HG03558 (cell line): ENCODE measurements around the gene MUC4.
"Not testable (repeated sequence)": the region's sequence is repeated elsewhere in the genome, so short reads cannot be mapped to it uniquely, and the experiment has no call there.

Experiments
- ATAC-seq: cut with Tn5 transposase; IDR thresholded peaks from one replicate; pipeline ENCODE4 v1.9.1; 2021; ENCODE audit warnings: moderate number of reproducible peaks; ENCODE audit not compliant: unreplicated experiment; ENCODE audit errors: extremely low read depth

MUC4 gene

GRCh38 chr3:195813916-195814640 is 2.3 kb upstream of the MUC4 start:
- no peak for ATAC-seq

DNA sequence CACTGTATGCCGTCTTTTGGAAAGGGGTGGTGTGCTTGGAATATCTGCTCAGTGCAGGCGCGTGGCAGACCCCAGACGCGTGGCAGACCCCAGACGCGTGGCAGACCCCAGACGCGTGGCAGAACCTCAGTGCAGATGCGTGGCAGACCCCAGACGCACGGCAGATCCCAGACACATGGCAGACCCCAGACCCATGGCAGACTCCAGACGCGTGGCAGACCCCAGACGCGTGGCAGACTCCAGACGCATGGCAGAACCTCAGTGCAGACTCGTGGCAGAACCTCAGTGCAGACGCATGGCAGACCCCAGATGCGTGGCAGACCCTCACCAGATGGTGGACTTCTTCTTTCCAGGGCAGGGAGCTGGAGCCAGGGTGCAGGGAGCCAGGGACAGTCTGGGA is 637 bp upstream of the MUC4 start:
- no peak for ATAC-seq

GRCh38 chr3:195810455-195810845 is 1.3 kb downstream of the MUC4 start:
- no peak for ATAC-seq

GRCh38 chr3:195809796-195810454 is 1.8 kb downstream of the MUC4 start:
- ATAC-seq: no peak

GRCh38 chr3:195809291-195809785 is 2.4 kb downstream of the MUC4 start:
- ATAC-seq: no peak

- ATAC-seq: no peak
These were observed 2.9 kb downstream of the MUC4 start for GRCh38 chr3:195808741-195809290.

GRCh38 chr3:195807681-195808121 is 4.0 kb downstream of the MUC4 start:
- ATAC-seq: no peak

DNA sequence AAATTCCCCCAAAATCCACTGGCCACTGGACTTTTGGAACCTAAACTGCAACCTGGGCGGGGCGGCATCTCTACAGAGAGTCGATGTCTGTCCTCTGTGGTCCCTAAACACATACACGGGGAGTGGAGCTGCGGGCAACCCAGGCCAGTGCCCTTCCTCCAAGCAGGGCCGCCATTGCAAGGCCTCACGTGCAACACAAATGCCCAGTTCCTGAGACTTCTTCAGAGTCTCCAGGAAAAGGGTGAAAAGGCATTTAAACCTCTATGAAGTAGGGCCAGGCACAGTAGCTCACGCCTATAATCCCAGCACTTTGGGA is 4.9 kb downstream of the MUC4 start:
- no peak for ATAC-seq

GRCh38 chr3:195806211-195806915 is 5.4 kb downstream of the MUC4 start:
- ATAC-seq: no peak

DNA sequence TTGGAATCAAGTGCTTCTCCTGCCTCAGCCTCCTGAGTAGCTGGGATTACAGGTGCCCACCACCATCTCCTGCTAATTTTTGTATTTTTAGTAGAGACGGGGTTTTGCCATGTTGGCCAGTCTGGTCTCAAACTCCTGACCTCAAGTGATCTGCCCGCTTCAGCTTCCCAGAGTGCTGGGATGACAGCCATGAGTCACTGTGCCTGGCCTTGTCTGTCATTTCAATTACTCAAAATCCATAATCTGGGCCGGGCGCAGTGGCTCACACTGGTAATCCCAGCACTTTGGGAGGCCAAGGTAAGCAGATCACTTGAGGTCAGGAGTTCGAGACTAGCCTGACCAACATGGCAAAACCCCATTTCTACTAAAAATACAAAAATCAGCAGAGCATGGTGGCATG is 6.1 kb downstream of the MUC4 start:
- ATAC-seq: not testable (repeated sequence)

GRCh38 chr3:195805181-195805580 is 6.5 kb downstream of the MUC4 start:
- no peak for ATAC-seq

DNA sequence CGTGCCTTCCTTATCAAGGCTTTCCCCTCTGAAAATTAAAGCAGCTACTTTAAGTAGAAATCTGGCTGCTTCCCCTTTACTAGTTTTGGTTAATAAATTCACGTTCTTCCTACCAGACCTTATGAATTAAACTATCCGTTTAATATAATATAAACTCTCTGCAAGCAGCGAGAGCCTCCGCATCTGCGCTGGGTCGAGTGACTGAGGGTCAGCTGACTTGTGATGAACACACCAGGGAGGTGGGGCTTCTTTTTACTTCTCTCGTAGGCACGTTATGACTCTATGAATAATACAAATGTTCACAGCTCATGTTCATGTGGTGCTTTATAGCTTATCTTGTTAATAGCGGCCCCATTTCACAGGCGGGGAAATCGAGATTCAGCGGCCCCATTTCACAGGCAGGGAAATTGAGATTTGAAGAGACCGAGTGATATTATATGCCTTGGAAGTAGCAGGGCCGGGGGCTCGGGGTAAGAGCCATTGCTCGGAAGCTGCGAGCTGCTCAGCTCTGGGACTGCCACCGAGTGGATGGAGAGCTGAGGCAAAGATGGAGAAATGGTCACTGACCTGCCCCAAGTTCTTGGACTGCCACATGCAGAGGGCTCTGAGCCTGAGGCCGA is 8.3 kb downstream of the MUC4 start:
- no peak for ATAC-seq

- no peak for ATAC-seq
These were observed 8.9 kb downstream of the MUC4 start for GRCh38 chr3:195802795-195803194.

DNA sequence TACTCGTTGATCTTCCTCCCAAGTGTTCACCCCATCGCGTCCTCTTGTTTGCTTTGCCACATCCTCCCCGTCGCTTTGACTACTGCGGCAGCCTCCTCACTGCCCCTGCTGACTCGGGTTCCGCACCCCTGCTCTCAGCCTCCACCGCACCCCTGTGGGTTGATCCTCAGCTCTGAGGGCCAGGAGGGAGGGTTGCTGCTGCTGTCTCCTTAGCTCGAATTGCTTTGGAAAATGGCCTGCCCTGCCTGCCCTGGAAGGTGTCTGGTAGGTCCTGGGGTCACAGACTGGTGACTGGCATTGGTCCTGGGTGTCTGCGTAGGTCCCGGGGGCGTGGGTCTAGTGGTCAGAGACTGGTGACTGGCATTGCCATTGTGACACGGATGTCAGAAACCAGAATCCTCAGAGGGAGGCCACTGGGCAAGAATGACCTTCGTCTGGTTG is 9.4 kb downstream of the MUC4 start:
- ATAC-seq: no peak

DNA sequence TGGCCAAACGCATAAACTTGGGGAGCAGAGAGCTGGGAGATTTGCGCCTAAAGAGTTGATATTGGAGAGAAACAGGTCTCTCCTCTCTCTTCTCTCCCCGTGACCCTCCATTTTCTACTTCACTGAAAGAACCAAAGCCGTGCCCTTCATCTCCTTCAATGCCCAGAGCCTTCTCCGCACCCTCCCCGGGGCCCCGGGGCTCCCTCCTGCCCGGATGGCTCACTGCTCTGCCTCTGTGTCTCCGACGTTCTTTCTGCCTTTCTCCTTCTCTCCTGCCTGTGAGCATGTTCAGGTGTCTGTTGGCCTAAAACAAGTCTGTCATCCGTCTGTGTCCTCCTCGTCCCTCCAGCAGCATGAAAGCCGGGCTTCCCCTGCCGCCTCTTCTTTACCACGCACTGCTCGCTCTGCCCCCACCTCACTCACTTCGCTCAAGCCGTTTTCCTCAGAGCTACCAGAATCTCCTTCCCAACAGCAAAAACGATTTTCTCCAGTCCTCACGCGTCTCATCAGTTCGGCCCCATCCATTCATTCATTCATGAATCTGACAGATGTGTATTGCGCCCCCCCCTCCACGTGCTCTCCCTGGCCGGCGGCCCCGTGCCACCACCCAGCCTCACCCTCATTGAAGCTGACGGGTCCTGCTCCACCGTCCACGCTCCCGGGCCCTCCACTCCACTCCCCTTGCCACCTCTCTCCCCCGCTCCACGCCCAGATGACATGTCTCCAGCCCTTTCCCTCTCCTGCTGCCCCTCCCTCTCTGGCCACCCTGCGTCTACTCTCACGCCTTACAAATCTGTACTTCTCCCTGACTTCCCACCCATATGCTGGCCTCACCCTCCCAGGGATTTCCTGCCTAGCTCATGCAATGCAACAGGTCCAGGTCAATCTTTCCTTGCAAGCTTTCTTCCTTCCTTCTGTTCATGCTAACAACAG is 10.2 kb downstream of the MUC4 start:
- ATAC-seq: no peak

GRCh38 chr3:195800240-195800639 is 11.5 kb downstream of the MUC4 start:
- ATAC-seq: no peak

DNA sequence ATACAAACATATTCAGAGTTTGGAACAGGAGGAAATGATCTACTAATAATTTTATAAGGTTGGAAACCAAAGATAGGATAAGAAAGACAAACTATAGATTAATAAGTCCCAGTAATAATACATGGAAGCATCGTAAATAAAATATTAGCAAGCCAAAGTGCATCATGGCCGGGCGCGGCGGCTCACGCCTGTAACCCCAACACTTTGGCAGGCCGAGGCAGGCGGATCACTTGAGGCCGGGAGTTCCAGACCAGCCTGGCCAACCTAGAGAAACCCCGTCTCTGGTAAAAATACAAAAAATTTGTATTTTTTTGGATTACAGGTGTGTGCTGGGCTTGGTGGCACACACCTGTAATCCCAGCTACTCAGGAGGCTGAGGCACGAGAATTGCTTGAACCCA is 14.9 kb downstream of the MUC4 start:
- no peak for ATAC-seq

- no peak for ATAC-seq
These were observed 17.0 kb downstream of the MUC4 start for GRCh38 chr3:195794708-195795107.

GRCh38 chr3:195792621-195793020 is 19.1 kb downstream of the MUC4 start:
- not testable (repeated sequence) for ATAC-seq
